ENCODE data around the gene ARFGEF2.
"Not testable (repeated sequence)": the region's sequence is repeated elsewhere in the genome, so short reads cannot be mapped to it uniquely, and the experiment has no call there.

Gene ARFGEF2

GRCh38 chr20:49001741-49002140, 80.2 kb downstream of the ARFGEF2 start:
- DNase-seq (ENCODE audit: low read depth), result no peak

DNA sequence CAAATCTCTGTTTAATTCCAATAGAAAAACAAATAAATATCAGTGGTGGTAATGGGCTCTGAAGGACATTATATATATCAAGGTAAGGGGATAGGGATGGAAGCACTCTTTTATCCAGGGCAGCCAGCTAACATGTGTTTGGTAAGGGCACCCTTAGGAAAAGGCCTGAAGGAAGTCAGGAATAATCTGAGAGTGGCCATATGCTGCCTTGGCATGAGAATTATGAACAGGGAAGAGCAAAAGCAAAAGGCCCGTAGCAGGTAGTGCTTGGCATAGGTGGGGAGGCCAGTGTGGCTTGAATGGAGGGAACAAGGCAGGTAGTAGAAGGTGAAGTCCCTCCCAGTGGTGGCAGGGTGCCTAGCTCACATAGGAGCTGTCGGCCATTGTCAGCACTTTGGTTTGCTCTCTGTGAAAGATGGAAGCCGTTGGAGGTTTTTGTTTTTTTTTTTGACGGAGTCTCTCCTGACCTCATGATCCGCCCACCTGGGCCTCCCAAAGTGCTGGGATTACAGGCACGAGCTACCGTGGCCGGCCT, 85.0 kb downstream of the ARFGEF2 start:
- DNase-seq (ENCODE audit: low read depth), result no peak

DNA sequence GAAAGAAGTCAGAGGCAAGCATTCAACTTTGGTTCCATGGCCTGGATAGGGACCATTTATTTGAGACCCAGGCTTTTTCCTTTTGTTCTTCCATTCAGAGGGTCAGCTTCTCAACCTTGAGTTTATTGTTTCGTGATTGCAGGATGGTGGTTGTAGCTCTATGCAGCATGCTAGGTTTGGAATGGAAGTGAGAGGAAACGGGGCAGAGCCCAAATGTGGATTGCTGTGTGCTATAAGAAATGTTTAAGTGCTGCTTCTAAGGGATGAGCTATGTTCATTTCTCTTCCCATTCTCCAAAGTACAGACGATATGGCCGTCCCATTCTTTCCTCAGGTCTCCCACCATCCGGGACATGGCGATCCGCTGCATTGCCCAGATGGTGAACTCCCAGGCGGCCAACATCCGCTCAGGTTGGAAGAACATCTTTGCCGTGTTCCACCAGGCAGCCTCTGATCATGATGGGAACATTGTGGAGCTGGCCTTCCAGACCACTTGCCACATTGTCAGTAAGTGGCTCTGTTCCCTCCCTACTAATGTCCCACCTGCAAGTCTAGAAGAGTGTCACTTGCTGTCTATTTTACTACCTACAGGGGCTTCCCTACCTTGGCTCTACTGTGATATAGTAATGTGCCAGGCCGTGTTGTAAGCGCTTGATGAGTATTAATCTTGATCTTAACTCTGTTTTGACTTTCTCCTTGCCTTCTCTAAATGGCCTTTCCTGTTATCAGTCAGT, 88.6 kb downstream of the ARFGEF2 start:
- DNase-seq (ENCODE audit: low read depth), result no peak

- no peak for DNase-seq (ENCODE audit: low read depth)
Measured at GRCh38 chr20:49024220-49024619, 102.7 kb downstream of the ARFGEF2 start.

GRCh38 chr20:49028177-49028576, 106.7 kb downstream of the ARFGEF2 start:
- DNase-seq (ENCODE audit: low read depth), result not testable (repeated sequence)

- DNase-seq (ENCODE audit: low read depth), result peak; percentile 36
Measured at GRCh38 chr20:49028684-49029083, 107.2 kb downstream of the ARFGEF2 start.

GRCh38 chr20:49029203-49029602, 107.7 kb downstream of the ARFGEF2 start:
- no peak for DNase-seq (ENCODE audit: low read depth)

DNA sequence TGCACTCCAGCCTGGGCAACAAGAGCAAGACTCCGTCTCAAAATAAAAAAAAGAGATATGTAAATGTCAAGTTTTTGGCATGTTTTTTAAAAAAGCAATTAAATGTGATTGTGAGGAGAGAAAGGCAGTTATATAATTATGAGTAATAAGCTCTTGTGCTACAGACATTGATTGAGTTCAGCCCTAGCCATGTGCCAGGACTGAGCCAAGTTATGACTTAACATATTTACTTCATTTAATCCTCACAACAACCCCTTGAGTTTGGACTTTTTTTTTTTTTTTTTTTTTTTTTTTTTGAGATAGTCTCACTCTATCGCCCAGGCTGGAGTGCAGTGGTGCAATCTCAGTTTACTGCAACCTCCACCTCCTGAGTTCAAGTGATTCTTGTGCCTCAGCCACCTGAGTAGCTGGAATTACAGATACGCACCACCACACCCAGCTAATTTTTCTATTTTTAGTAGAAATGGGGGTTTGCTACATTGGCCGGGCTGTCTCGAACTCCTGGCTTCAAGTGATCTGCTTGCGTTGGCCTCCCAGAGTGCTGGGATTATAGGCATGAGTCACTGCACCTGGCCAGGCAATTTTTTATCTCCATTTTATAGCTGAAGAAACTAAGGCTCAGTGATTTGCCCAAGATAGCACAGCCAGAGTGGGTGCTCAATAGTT, 109.6 kb downstream of the ARFGEF2 start:
- no peak for DNase-seq (ENCODE audit: low read depth)

GRCh38 chr20:49032455-49032854, 110.9 kb downstream of the ARFGEF2 start:
- DNase-seq (ENCODE audit: low read depth), result no peak

DNA sequence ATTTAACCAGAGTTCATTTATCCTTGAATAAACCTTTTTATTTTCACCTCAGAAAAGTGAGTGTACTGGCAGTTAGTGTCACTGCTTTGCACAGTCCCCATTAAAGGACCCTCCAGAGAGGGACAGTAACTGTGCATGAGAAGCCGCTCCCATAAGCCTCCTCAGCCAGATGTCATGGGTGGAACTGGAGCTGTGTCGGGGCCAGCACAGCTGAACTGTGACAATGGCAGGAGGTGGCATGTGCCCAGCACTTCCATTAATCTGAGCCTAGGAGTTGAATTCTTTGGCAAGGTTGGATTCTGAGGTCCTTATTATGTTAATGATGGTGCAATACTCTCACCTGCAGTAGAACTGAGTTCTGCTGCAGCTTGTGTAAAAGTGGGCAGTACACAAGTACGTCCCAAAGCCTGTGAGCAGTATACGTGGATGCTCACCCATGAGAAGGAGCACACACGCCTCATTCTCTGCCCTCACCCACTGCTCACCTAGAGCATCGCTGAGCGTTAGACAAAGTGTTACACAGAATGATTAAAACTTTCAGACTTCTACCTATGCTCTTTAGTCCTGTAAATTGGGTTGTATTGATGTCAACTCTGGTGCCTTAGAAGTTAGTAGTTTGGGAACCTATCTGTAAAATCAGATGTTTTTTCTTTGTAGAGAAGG, 112.7 kb downstream of the ARFGEF2 start:
- DNase-seq (ENCODE audit: low read depth), result no peak

- DNase-seq (ENCODE audit: low read depth), result no peak
Measured at GRCh38 chr20:49037962-49038387, 116.5 kb downstream of the ARFGEF2 start.

GRCh38 chr20:49039854-49040253, 118.3 kb downstream of the ARFGEF2 start:
- no peak for DNase-seq (ENCODE audit: low read depth)

GRCh38 chr20:49043000-49043399, 121.5 kb downstream of the ARFGEF2 start:
- no peak for DNase-seq (ENCODE audit: low read depth)

- peak; percentile 4 for DNase-seq (ENCODE audit: low read depth)
Measured at GRCh38 chr20:49045440-49046086, 124.1 kb downstream of the ARFGEF2 start.

- peak; percentile 94 for DNase-seq (ENCODE audit: low read depth)
Measured at GRCh38 chr20:49046087-49046900, 124.8 kb downstream of the ARFGEF2 start, which contains the start of gene CSE1L. Gene CSE1L, plus strand, starts transcription at chr20:49046312. Its CDS starts 12,152 bp downstream, at chr20:49058464.

- DNase-seq (ENCODE audit: low read depth), result no peak
Measured at GRCh38 chr20:49052334-49052733, 130.8 kb downstream of the ARFGEF2 start.

- DNase-seq (ENCODE audit: low read depth), result no peak
Measured at GRCh38 chr20:49054056-49054643, 132.6 kb downstream of the ARFGEF2 start.

DNA sequence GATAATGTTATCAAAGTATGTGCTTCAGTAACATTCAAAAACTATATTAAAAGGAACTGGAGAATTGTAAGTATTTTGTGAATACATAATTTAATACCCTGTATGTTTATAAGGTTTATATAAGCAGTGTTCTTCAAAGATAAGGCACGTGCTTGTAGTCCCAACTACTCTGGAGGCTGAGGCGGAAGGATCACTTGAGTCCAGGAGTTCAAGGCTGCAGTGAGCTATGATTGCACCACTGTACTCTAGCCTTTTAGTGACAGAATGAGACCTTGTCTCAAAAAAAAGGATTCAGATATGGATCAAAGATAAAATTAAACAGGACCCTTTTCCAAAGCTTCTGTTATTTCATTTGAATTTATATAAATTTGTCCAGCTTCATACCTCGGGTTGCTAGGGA, 141.8 kb downstream of the ARFGEF2 start:
- no peak for DNase-seq (ENCODE audit: low read depth)

- no peak for DNase-seq (ENCODE audit: low read depth)
Measured at GRCh38 chr20:49074521-49074920, 153.0 kb downstream of the ARFGEF2 start.

GRCh38 chr20:49078310-49078709, 156.8 kb downstream of the ARFGEF2 start:
- no peak for DNase-seq (ENCODE audit: low read depth)

GRCh38 chr20:49082295-49082694, 160.8 kb downstream of the ARFGEF2 start:
- DNase-seq (ENCODE audit: low read depth), result not testable (repeated sequence)

All from fibroblast of gingiva (primary cell).